IMR-90 (cell line): Measurements from ENCODE around the gene SNX5. TPM values are rescaled to one million over a fixed set of nuclear protein-coding genes. Genes with fewer than 3 reads are reported as not detected.

Experiments
- ATAC-seq: fragments of 200-7000 bp; cut with Tn5 transposase; 2 replicates; pipeline ENCODE4 v1.9.1; 2020; ENCODE audit warnings: low read depth, mild to moderate bottlenecking, moderate library complexity
- BruUV-seq: library from RNA; stranded (reverse); fragments of 400-500 nt; replicated peaks from 2 replicates; lab custom pipeline; 2021; lab: Mats Ljungman, UMichigan
- CTCF ChIA-PET: fragments of 300-600 bp; formaldehyde crosslinking; extraction: SDS; loops from one replicate; lab custom pipeline; 2021; ENCODE audit warnings: antibody characterized with exemption; lab: Yijun Ruan, JAX
- POLR2A ChIA-PET: fragments of 300-600 bp; sonication (Branson Sonifier 250); formaldehyde crosslinking; loops from one replicate; lab custom pipeline; 2022; ENCODE audit warnings: antibody characterized with exemption; ENCODE audit not compliant: unreplicated experiment; lab: Charles Lee
- DNase-seq: peaks from one replicate; pipeline ENCODE4 v3.0.0; 2013
- H2AFZ ChIP-seq: replicated peaks from 2 replicates; pipeline ENCODE3; 2013; ENCODE audit warnings: low read length, mild to moderate bottlenecking; ENCODE audit not compliant: poor library complexity
- H2AK5ac ChIP-seq: 2 replicates; pipeline ENCODE4 v1.6.1; 2013; ENCODE audit warnings: low read depth, low read length, inconsistent platforms
- H2AK9ac ChIP-seq: replicated peaks from 2 replicates; pipeline ENCODE3; 2013; ENCODE audit warnings: mild to moderate bottlenecking, low read depth, low read length, moderate library complexity; ENCODE audit not compliant: poor library complexity
- H2BK120ac ChIP-seq: 2 replicates; pipeline ENCODE4 v1.6.1; 2013; ENCODE audit warnings: low read depth, low read length, inconsistent platforms
- H2BK15ac ChIP-seq: 3 replicates; pipeline ENCODE4 v1.6.1; 2013; ENCODE audit warnings: low read depth, low read length, inconsistent platforms
- H2BK20ac ChIP-seq: 2 replicates; pipeline ENCODE4 v1.6.1; 2013; ENCODE audit warnings: low read depth, mild to moderate bottlenecking, inconsistent platforms, low read length, moderate library complexity
- H2BK5ac ChIP-seq: 2 replicates; pipeline ENCODE4 v1.6.1; 2013; ENCODE audit warnings: mild to moderate bottlenecking, low read depth, low read length, inconsistent platforms; ENCODE audit not compliant: poor library complexity, severe bottlenecking
- H3K14ac ChIP-seq: replicated peaks from 2 replicates; pipeline ENCODE4 v1.6.1; 2013; ENCODE audit warnings: low read depth, low read length, inconsistent platforms
- H3K18ac ChIP-seq: 2 replicates; pipeline ENCODE4 v1.6.1; 2013; ENCODE audit warnings: low read depth, low read length, control low read depth
- H3K23ac ChIP-seq: 2 replicates; pipeline ENCODE4 v1.6.1; 2013; ENCODE audit warnings: low read depth, low read length, inconsistent platforms
- H3K27ac ChIP-seq: 2 replicates; pipeline ENCODE4 v1.5.1; 2013; ENCODE audit warnings: mild to moderate bottlenecking, control low read depth, low read length; ENCODE audit not compliant: insufficient read depth
- H3K27me3 ChIP-seq: 2 replicates; pipeline ENCODE4 v1.6.1; 2013; ENCODE audit warnings: low read length; ENCODE audit not compliant: control insufficient read depth, insufficient read depth
- H3K36me3 ChIP-seq: 2 replicates; pipeline ENCODE4 v1.6.1; 2013; ENCODE audit warnings: low read length, mixed read lengths; ENCODE audit not compliant: control insufficient read depth, insufficient read depth
- H3K4ac ChIP-seq: 2 replicates; pipeline ENCODE4 v1.6.1; 2013; ENCODE audit warnings: low read depth, low read length, inconsistent platforms
- H3K4me1 ChIP-seq: 2 replicates; pipeline ENCODE4 v1.6.1; 2013; ENCODE audit warnings: low read length, mixed read lengths; ENCODE audit not compliant: control insufficient read depth, insufficient read depth
- H3K4me2 ChIP-seq: 2 replicates; pipeline ENCODE4 v1.6.1; 2013; ENCODE audit warnings: low read depth, mild to moderate bottlenecking, control low read depth, low read length, moderate library complexity
- H3K4me3 ChIP-seq: 2 replicates; pipeline ENCODE4 v1.5.1; 2013; ENCODE audit warnings: low read depth, mild to moderate bottlenecking, control low read depth, low read length, moderate library complexity; ENCODE audit not compliant: insufficient read depth
- H3K56ac ChIP-seq: 2 replicates; pipeline ENCODE4 v1.6.1; 2013; ENCODE audit warnings: low read length, inconsistent platforms; ENCODE audit not compliant: insufficient read depth; ENCODE audit errors: extremely low read depth
- H3K79me1 ChIP-seq, 2 experiments: 2 replicates each; pipeline ENCODE4 v1.6.1; 2013; ENCODE audit warnings: low read length in 2 of 2, inconsistent platforms in 1 of 2, low read depth in 1 of 2
- H3K9ac ChIP-seq: 2 replicates; pipeline ENCODE4 v1.6.1; 2013; ENCODE audit warnings: low read depth, low read length, control low read depth
- H3K9me1 ChIP-seq: 2 replicates; pipeline ENCODE4 v1.6.1; 2013; ENCODE audit warnings: low read length, inconsistent platforms; ENCODE audit not compliant: insufficient read depth
- H3K9me3 ChIP-seq: 2 replicates; pipeline ENCODE4 v1.6.1; 2013; ENCODE audit warnings: low read length; ENCODE audit not compliant: control insufficient read depth, insufficient read depth
- H4K20me1 ChIP-seq: 2 replicates; pipeline ENCODE4 v1.6.1; 2013; ENCODE audit warnings: low read length, inconsistent platforms; ENCODE audit not compliant: insufficient read depth
- H4K5ac ChIP-seq: 2 replicates; pipeline ENCODE4 v1.6.1; 2013; ENCODE audit warnings: mild to moderate bottlenecking, low read depth, low read length, control low read depth
- H4K8ac ChIP-seq, 2 experiments: 2 replicates each; pipeline ENCODE4 v1.6.1; 2013; ENCODE audit warnings: low read depth in 2 of 2, low read length in 2 of 2, control low read depth in 1 of 2, inconsistent platforms in 1 of 2
- H4K91ac ChIP-seq: 2 replicates; pipeline ENCODE4 v1.6.1; 2013; ENCODE audit warnings: low read depth, low read length, inconsistent platforms; ENCODE audit not compliant: insufficient read depth
- BHLHE40 ChIP-seq: fragments of 150-350 bp; IDR thresholded peaks from 2 replicates; pipeline ENCODE4 v1.6.1; 2016; ENCODE audit warnings: mild to moderate bottlenecking, low read depth, low read length
- CEBPB ChIP-seq: IDR thresholded peaks from 2 replicates; pipeline ENCODE4 v1.6.1; 2012; ENCODE audit warnings: low read depth, low read length, improper control_type of control experiment
- CHD1 ChIP-seq: IDR thresholded peaks from 2 replicates; pipeline ENCODE4 v1.6.1; 2012; ENCODE audit warnings: low read depth, low read length, improper control_type of control experiment
- FOS ChIP-seq: fragments of 150-350 bp; IDR thresholded peaks from 2 replicates; pipeline ENCODE4 v1.6.1; 2016; ENCODE audit warnings: low read depth, low read length
- MAFK ChIP-seq: IDR thresholded peaks from 2 replicates; pipeline ENCODE4 v1.6.1; 2012; ENCODE audit warnings: low read depth, low read length, improper control_type of control experiment
- MAZ ChIP-seq: IDR thresholded peaks from 2 replicates; pipeline ENCODE4 v1.6.1; 2012; ENCODE audit warnings: low read depth, mild to moderate bottlenecking, low read length, improper control_type of control experiment, moderate library complexity, borderline replicate concordance
- MXI1 ChIP-seq: IDR thresholded peaks from 2 replicates; pipeline ENCODE4 v1.6.1; 2012; ENCODE audit warnings: low read depth, mild to moderate bottlenecking, low read length, moderate library complexity, borderline replicate concordance
- NFE2L2 ChIP-seq: fragments of 150-350 bp; IDR thresholded peaks from 2 replicates; pipeline ENCODE4 v1.6.1; 2016; ENCODE audit warnings: low read depth, mild to moderate bottlenecking, low read length
- POLR2A ChIP-seq: IDR thresholded peaks from 2 replicates; pipeline ENCODE4 v1.6.1; 2012; ENCODE audit warnings: mild to moderate bottlenecking, low read depth, low read length
- RAD21 ChIP-seq: IDR thresholded peaks from 2 replicates; pipeline ENCODE4 v1.6.1; 2012; ENCODE audit warnings: low read length, improper control_type of control experiment
- RCOR1 ChIP-seq: IDR thresholded peaks from 2 replicates; pipeline ENCODE4 v1.6.1; 2012; ENCODE audit warnings: mild to moderate bottlenecking, low read length, improper control_type of control experiment; ENCODE audit not compliant: insufficient replicate concordance
- RFX5 ChIP-seq: IDR thresholded peaks from 2 replicates; pipeline ENCODE4 v1.8.0; 2012; ENCODE audit warnings: low read depth, mild to moderate bottlenecking, low read length, moderate library complexity
- SMC3 ChIP-seq: fragments of 150-350 bp; IDR thresholded peaks from 2 replicates; pipeline ENCODE4 v1.6.1; 2016; ENCODE audit warnings: low read depth, mild to moderate bottlenecking, antibody characterized with exemption, low read length, moderate library complexity
- WGBS, 2 experiments: methylation state at CpG; one replicate each; pipeline versions ENCODE4 v1.1.5 to v1.1.7; 2013; ENCODE audit warnings: missing lambda C conversion rate in 2 of 2; ENCODE audit not compliant: insufficient read length in 1 of 2; ENCODE audit errors: extremely low coverage in 2 of 2; 5-methylcytosine and 5-hydroxymethylcytosine counted together
- dilution Hi-C: fragments of 300-500 bp; cut with HindIII; formaldehyde crosslinking; loops from one replicate; pipeline ENCODE4 v1.14.3; 2018; ENCODE audit warnings: low sequenced_read_pairs; ENCODE audit not compliant: unreplicated experiment
- in situ Hi-C: fragments of 300-500 bp; cut with MboI; formaldehyde crosslinking; loops from 3 replicates; pipeline ENCODE4 v1.14.3; 2019; ENCODE audit warnings: low sequenced_read_pairs, inconsistent platforms, mixed read lengths
- intact Hi-C: fragments of 100-400 bp; cut with micrococcal nuclease; formaldehyde crosslinking; loops from 2 replicates; pipeline ENCODE4 v1.10.0; 2022
- polyA plus RNA-seq, 3 experiments: library from polyadenylated mRNA; depleted of rRNA; stranded (reverse); fragments of >200 nt; gene quantifications; 2 replicates each; pipeline ENCODE4 v1.2.3, GENCODE V29; 2012; ENCODE audit warnings: low replicate concordance in 1 of 3
- total RNA-seq: library from RNA; depleted of rRNA; stranded (reverse); fragments of >200 nt; gene quantifications from 2 replicates; pipeline ENCODE4 v1.2.3, GENCODE V29; 2012
- TF ChIP-seq, protein P1 (sequence below): fragments of 150-350 bp; IDR thresholded peaks from 2 replicates; pipeline ENCODE4 v1.6.1; 2016; ENCODE audit warnings: low read depth, mild to moderate bottlenecking, low read length, moderate library complexity, borderline replicate concordance
- TF ChIP-seq, protein P2 (sequence below): fragments of 150-350 bp; IDR thresholded peaks from 2 replicates; pipeline ENCODE4 v1.6.1; 2017; ENCODE audit warnings: mild to moderate bottlenecking, antibody characterized with exemption, low read length, low read depth
- TF ChIP-seq, protein P3 (sequence below): conservative IDR thresholded peaks from 2 replicates; pipeline ENCODE4 v1.5.1; 2012; ENCODE audit warnings: mild to moderate bottlenecking, low read depth, low read length, improper control_type of control experiment

The SNX5 gene
- total and polyA plus RNA-seq, 2 of the 4 experiments (the other 2 are of a cell fraction) = 65.4 to 92.8 TPM

DNA sequence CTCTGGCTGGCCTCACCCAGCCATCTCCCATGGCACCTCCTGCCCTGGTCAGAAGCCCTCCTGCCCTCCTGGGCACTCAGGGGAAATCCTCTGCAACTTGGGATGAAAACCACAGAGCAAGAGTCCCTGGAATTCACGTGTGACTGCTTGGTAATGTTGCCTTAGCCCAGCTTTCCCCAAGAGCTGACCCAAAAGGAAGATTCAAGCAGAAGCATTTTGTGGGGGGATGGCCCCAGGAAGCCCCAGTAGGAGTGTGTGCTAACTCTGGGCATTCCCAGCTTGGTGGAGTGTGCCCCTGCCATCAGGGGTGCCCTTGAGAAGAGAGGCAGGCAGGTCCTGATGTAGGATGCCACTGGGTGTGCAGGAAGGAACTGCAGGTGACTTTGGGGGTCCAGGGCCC is 35.5 kb downstream of the SNX5 start:
- H3K4me1 ChIP-seq = peaks cover 16% of the 10 kb centered on the region
- H3K18ac ChIP-seq = no peak overlapping the region
- WGBS, 2 experiments = no CpG with 5 or more reads among the region's 1 CpG
- DNase-seq = no peak
- H3K79me1 ChIP-seq = peaks cover 0 to 9% of the 10 kb centered on the region in 2 experiments; a peak in 1 of 4 replicates
- H3K23ac ChIP-seq = no peak overlapping the region
- no peak overlapping the region for H3K56ac ChIP-seq
- no peaks in the 10 kb centered on the region for H3K27me3 ChIP-seq
- no peak overlapping the region for H3K14ac ChIP-seq
- in situ Hi-C loops = no loop called here
- no peak overlapping the region for H2BK20ac ChIP-seq
- peaks cover 18% of the 10 kb centered on the region for H4K20me1 ChIP-seq
- H2AK9ac ChIP-seq = no peak overlapping the region
- intact Hi-C loops = loop anchor here (10.0 kb wide), 1 partner anchor 398 kb away; the partner anchor contains the start of gene BFSP1
- H3K36me3 ChIP-seq = no peaks in the 10 kb centered on the region
- H3K4ac ChIP-seq = no peak overlapping the region
- no peak overlapping the region for H4K5ac ChIP-seq
- no peak overlapping the region for H4K8ac ChIP-seq
- H4K91ac ChIP-seq = no peak overlapping the region
- H3K4me3 ChIP-seq = no peak overlapping the region
- H3K9me1 ChIP-seq = peaks cover 21% of the 10 kb centered on the region
- no peak overlapping the region for H2AK5ac ChIP-seq
- H3K9me3 ChIP-seq = peaks cover 3% of the 10 kb centered on the region; the same call in 1 of the 2 replicates
- no peak overlapping the region for H2BK120ac ChIP-seq
- ChIA-PET CTCF (no interaction called here), POLR2A (no interaction called here)
- H3K9ac ChIP-seq = no peak overlapping the region
- dilution Hi-C loops = no loop called here
- H3K4me2 ChIP-seq = no peak overlapping the region
- H2BK15ac ChIP-seq = no peak overlapping the region
- no peak for ATAC-seq
- H2AFZ ChIP-seq = no peak overlapping the region
- no peak overlapping the region for H2BK5ac ChIP-seq
- BruUV-seq = no TSS peak
- no peak for TF ChIP-seq POLR2A
- TF ChIP-seq MAZ = no peak
- TF ChIP-seq FOS = no peak
- no peak for TF ChIP-seq RAD21
- TF ChIP-seq RFX5 = no peak
- no peak for TF ChIP-seq MAFK
- TF ChIP-seq MXI1 = no peak
- no peak for TF ChIP-seq RCOR1
- TF ChIP-seq CEBPB = no peak
- TF ChIP-seq, protein P1, sequence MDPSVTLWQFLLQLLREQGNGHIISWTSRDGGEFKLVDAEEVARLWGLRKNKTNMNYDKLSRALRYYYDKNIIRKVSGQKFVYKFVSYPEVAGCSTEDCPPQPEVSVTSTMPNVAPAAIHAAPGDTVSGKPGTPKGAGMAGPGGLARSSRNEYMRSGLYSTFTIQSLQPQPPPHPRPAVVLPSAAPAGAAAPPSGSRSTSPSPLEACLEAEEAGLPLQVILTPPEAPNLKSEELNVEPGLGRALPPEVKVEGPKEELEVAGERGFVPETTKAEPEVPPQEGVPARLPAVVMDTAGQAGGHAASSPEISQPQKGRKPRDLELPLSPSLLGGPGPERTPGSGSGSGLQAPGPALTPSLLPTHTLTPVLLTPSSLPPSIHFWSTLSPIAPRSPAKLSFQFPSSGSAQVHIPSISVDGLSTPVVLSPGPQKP = no peak
- TF ChIP-seq CHD1 = no peak
- TF ChIP-seq, protein P2, sequence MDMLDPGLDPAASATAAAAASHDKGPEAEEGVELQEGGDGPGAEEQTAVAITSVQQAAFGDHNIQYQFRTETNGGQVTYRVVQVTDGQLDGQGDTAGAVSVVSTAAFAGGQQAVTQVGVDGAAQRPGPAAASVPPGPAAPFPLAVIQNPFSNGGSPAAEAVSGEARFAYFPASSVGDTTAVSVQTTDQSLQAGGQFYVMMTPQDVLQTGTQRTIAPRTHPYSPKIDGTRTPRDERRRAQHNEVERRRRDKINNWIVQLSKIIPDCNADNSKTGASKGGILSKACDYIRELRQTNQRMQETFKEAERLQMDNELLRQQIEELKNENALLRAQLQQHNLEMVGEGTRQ = no peak
- TF ChIP-seq NFE2L2 = no peak
- TF ChIP-seq BHLHE40 = no peak
- no peak for TF ChIP-seq SMC3
- TF ChIP-seq, protein P3, sequence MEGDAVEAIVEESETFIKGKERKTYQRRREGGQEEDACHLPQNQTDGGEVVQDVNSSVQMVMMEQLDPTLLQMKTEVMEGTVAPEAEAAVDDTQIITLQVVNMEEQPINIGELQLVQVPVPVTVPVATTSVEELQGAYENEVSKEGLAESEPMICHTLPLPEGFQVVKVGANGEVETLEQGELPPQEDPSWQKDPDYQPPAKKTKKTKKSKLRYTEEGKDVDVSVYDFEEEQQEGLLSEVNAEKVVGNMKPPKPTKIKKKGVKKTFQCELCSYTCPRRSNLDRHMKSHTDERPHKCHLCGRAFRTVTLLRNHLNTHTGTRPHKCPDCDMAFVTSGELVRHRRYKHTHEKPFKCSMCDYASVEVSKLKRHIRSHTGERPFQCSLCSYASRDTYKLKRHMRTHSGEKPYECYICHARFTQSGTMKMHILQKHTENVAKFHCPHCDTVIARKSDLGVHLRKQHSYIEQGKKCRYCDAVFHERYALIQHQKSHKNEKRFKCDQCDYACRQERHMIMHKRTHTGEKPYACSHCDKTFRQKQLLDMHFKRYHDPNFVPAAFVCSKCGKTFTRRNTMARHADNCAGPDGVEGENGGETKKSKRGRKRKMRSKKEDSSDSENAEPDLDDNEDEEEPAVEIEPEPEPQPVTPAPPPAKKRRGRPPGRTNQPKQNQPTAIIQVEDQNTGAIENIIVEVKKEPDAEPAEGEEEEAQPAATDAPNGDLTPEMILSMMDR = no peak
- H3K27ac ChIP-seq = no peak overlapping the region
